ENCODE measurements around the gene ZNF804A.

ZNF804A gene

DNA sequence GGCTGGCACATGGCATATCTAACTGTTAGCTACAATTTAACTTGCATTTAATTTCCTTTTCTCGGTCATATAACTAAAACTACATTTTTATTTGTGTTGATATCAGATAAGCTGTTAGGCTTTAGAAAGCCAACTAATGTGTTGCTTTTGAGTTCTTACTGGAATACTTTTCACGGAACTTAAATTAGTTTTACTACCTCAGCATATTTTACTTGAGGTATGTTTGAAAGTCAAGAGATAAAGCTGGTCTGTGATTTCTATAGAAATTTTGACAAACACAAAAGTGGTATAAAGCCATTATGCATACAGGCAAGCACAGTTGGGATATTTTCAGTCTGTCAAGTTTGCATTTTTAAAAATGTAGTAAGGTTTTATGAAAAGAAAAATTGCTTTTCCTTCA, 162.6 kb downstream of the ZNF804A start:
- Histone ChIP-seq H3K79me2 (ENCODE audit: insufficient read depth, low read length) (no peaks in the 10 kb centered on the region), H3K27ac (ENCODE audit: low read length) (no peak overlapping the region), H3K4me3 (ENCODE audit: low read depth in 1 of 2, low read length in 2 of 2) (no peak overlapping the region), H3K9me3 (ENCODE audit: insufficient read depth, low read length, severe bottlenecking) (no peaks in the 10 kb centered on the region), H2AFZ (ENCODE audit: low read depth, low read length) (no peak overlapping the region), H3K4me2 (ENCODE audit: insufficient read depth, low read length) (no peak overlapping the region), H3K4me1 (ENCODE audit: insufficient read depth, low read length) (no peaks in the 10 kb centered on the region), H4K20me1 (ENCODE audit: insufficient read depth, low read length) (no peaks in the 10 kb centered on the region), H3K36me3 (ENCODE audit: insufficient read depth, low read length) (no peaks in the 10 kb centered on the region), H3K9ac (ENCODE audit: low read depth, low read length) (no peak overlapping the region), H3K27me3 (ENCODE audit: insufficient read depth, low read length, poor library complexity) (no peaks in the 10 kb centered on the region)
- TF ChIP-seq, protein P1, sequence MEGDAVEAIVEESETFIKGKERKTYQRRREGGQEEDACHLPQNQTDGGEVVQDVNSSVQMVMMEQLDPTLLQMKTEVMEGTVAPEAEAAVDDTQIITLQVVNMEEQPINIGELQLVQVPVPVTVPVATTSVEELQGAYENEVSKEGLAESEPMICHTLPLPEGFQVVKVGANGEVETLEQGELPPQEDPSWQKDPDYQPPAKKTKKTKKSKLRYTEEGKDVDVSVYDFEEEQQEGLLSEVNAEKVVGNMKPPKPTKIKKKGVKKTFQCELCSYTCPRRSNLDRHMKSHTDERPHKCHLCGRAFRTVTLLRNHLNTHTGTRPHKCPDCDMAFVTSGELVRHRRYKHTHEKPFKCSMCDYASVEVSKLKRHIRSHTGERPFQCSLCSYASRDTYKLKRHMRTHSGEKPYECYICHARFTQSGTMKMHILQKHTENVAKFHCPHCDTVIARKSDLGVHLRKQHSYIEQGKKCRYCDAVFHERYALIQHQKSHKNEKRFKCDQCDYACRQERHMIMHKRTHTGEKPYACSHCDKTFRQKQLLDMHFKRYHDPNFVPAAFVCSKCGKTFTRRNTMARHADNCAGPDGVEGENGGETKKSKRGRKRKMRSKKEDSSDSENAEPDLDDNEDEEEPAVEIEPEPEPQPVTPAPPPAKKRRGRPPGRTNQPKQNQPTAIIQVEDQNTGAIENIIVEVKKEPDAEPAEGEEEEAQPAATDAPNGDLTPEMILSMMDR (IDR thresholded peaks at IDR 0.05; ENCODE audit: borderline replicate concordance, extremely low read depth, low read length, poor library complexity, severe bottlenecking): no peak
- TF ChIP-seq EZH2 (IDR thresholded peaks at IDR 0.05; ENCODE audit: borderline replicate concordance, low read depth, low read length, severe bottlenecking): no peak
- ATAC-seq (ENCODE audit: insufficient read depth, low read depth) (no peak), DNase-seq (no peak)

DNA sequence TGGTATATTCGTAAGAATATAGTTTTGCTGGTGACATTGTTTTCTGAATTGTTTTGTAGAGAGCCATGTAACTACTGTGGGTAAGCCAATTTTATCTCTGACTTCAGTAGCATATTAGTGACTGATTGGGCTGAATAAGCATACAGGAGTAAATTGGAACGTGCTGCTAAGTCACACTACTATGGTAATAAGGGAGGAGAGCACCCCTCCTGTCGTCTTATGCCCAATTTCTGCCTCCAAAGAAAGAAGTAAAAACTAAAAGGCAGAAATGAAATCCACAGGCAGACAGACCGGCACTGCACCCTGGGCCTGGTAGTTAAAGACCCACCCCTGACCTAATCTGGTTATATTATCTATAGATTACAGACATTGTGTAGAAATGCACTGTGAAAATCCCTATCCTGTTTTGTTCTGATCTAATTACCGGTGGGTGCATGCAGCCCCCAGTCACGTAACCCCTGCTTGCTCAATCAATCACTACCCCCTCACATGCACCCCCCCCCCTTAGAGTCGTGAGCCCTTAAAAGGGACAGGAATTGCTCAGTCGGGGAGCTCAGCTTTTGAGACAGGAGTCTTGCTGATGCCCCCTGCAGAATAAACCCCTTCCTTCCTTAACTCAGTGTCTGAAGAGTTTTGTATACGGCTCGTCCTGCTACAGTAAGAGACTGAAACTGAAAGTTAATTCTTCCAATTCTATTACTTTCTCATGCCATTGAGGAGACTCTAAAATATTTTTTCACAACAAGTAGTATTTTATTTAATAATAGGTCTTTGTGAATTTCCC, 167.0 kb downstream of the ZNF804A start:
- DNase-seq (no peak), ATAC-seq (ENCODE audit: insufficient read depth, low read depth) (no peak)
- H3K27me3 ChIP-seq (ENCODE audit: insufficient read depth, low read length, poor library complexity): no peaks in the 10 kb centered on the region
- no peak overlapping the region for H3K9ac ChIP-seq (ENCODE audit: low read depth, low read length)
- H3K79me2 ChIP-seq (ENCODE audit: insufficient read depth, low read length): no peaks in the 10 kb centered on the region
- H3K36me3 ChIP-seq (ENCODE audit: insufficient read depth, low read length): no peaks in the 10 kb centered on the region
- no peak overlapping the region for H2AFZ ChIP-seq (ENCODE audit: low read depth, low read length)
- H3K9me3 ChIP-seq (ENCODE audit: insufficient read depth, low read length, severe bottlenecking): no peaks in the 10 kb centered on the region
- no peak overlapping the region for H3K4me2 ChIP-seq (ENCODE audit: insufficient read depth, low read length)
- TF ChIP-seq, protein P1 (IDR thresholded peaks at IDR 0.05; ENCODE audit: borderline replicate concordance, extremely low read depth, low read length, poor library complexity, severe bottlenecking): no peak
- no peak for TF ChIP-seq EZH2 (IDR thresholded peaks at IDR 0.05; ENCODE audit: borderline replicate concordance, low read depth, low read length, severe bottlenecking)
- H3K4me1 ChIP-seq (ENCODE audit: insufficient read depth, low read length): no peaks in the 10 kb centered on the region
- no peaks in the 10 kb centered on the region for H4K20me1 ChIP-seq (ENCODE audit: insufficient read depth, low read length)
- H3K4me3 ChIP-seq (ENCODE audit: low read depth in 1 of 2, low read length in 2 of 2): no peak overlapping the region
- H3K27ac ChIP-seq (ENCODE audit: low read length): no peak overlapping the region

- no peak for ATAC-seq (ENCODE audit: insufficient read depth, low read depth)
- Histone ChIP-seq H3K4me1 (ENCODE audit: insufficient read depth, low read length) (no peaks in the 10 kb centered on the region), H3K4me3 (ENCODE audit: low read depth in 1 of 2, low read length in 2 of 2) (no peak overlapping the region), H3K27me3 (ENCODE audit: insufficient read depth, low read length, poor library complexity) (no peaks in the 10 kb centered on the region), H3K36me3 (ENCODE audit: insufficient read depth, low read length) (no peaks in the 10 kb centered on the region), H3K9me3 (ENCODE audit: insufficient read depth, low read length, severe bottlenecking) (no peaks in the 10 kb centered on the region), H4K20me1 (ENCODE audit: insufficient read depth, low read length) (no peaks in the 10 kb centered on the region), H3K27ac (ENCODE audit: low read length) (no peak overlapping the region), H3K9ac (ENCODE audit: low read depth, low read length) (no peak overlapping the region), H3K79me2 (ENCODE audit: insufficient read depth, low read length) (no peaks in the 10 kb centered on the region), H3K4me2 (ENCODE audit: insufficient read depth, low read length) (no peak overlapping the region), H2AFZ (ENCODE audit: low read depth, low read length) (no peak overlapping the region)
- TF ChIP-seq, protein P1 (IDR thresholded peaks at IDR 0.05; ENCODE audit: borderline replicate concordance, extremely low read depth, low read length, poor library complexity, severe bottlenecking): no peak
- TF ChIP-seq EZH2 (IDR thresholded peaks at IDR 0.05; ENCODE audit: borderline replicate concordance, low read depth, low read length, severe bottlenecking): no peak
- no peak for DNase-seq
Measured at GRCh38 chr2:184767059-184767458, 168.7 kb downstream of the ZNF804A start.
